Measurements from ENCODE around the gene RRAS.

Gene RRAS

GRCh38 chr19:49676784-49677230, 36.9 kb upstream of the RRAS start:
- DNase-seq = peak; percentile 99

GRCh38 chr19:49676136-49676783, 36.3 kb upstream of the RRAS start:
- peak; percentile 91 for DNase-seq

GRCh38 chr19:49672131-49672919, 32.4 kb upstream of the RRAS start:
- peak; percentile 81 for DNase-seq

GRCh38 chr19:49669516-49669915, 29.6 kb upstream of the RRAS start:
- DNase-seq = no peak

- DNase-seq = no peak
These were observed 27.5 kb upstream of the RRAS start for GRCh38 chr19:49667473-49667872.

GRCh38 chr19:49666120-49666444, 26.1 kb upstream of the RRAS start:
- no peak for DNase-seq

- peak; percentile 99 for DNase-seq
These were observed 25.6 kb upstream of the RRAS start, which contains the start of the genes BCL2L12 and IRF3 for GRCh38 chr19:49665351-49666119. TSS of gene BCL2L12 (plus strand) at chr19:49665933. CDS start at chr19:49666693, 760 bp downstream. TSS of gene IRF3 (minus strand) at chr19:49665857. CDS start at chr19:49664838, 1,019 bp downstream.

GRCh38 chr19:49665036-49665350, 25.1 kb upstream of the RRAS start:
- no peak for DNase-seq

- peak; percentile 88 for DNase-seq
These were observed 24.5 kb upstream of the RRAS start for GRCh38 chr19:49664171-49665035.

- DNase-seq = no peak
These were observed 23.3 kb upstream of the RRAS start for GRCh38 chr19:49663224-49663623.

- DNase-seq = no peak
These were observed 22.1 kb upstream of the RRAS start for GRCh38 chr19:49662011-49662410.

GRCh38 chr19:49660338-49660961, 20.5 kb upstream of the RRAS start:
- DNase-seq = no peak

GRCh38 chr19:49658566-49659442, 18.9 kb upstream of the RRAS start:
- DNase-seq = no peak

GRCh38 chr19:49658139-49658517, 18.2 kb upstream of the RRAS start:
- DNase-seq = no peak

GRCh38 chr19:49657493-49658138, 17.7 kb upstream of the RRAS start:
- no peak for DNase-seq

- DNase-seq = no peak
These were observed 16.6 kb upstream of the RRAS start for GRCh38 chr19:49656456-49657109.

GRCh38 chr19:49655570-49656455, 15.9 kb upstream of the RRAS start:
- no peak for DNase-seq

- no peak for DNase-seq
These were observed 14.6 kb upstream of the RRAS start for GRCh38 chr19:49654581-49654980.

GRCh38 chr19:49653466-49653806, 13.5 kb upstream of the RRAS start:
- DNase-seq = no peak
